OCI-LY7 (cell line): Measurements from ENCODE around the gene SLC41A3. TPM values are rescaled to one million over a fixed set of nuclear protein-coding genes. Genes with fewer than 3 reads are reported as not detected.

Source experiments
- BruUV-seq: library from RNA; stranded (reverse); fragments of 400-500 nt; replicated peaks from 2 replicates; lab custom pipeline; 2021; lab: Mats Ljungman, UMichigan
- CTCF ChIA-PET: fragments of 300-600 bp; sonication (Branson Sonifier 250); formaldehyde crosslinking; loops from one replicate; lab custom pipeline; 2022; ENCODE audit warnings: antibody characterized with exemption; ENCODE audit not compliant: unreplicated experiment; lab: Charles Lee
- POLR2A ChIA-PET: fragments of 300-600 bp; sonication (Branson Sonifier 250); formaldehyde crosslinking; loops from one replicate; lab custom pipeline; 2022; ENCODE audit warnings: antibody characterized with exemption; lab: Charles Lee
- DNase-seq: peaks from one replicate; pipeline ENCODE4 v3.0.0-alpha.2; 2015; ENCODE audit warnings: low spot score
- H2AFZ ChIP-seq: fragments of 200-600 bp; sonication (generic), shearing (Covaris generic); 2 replicates; pipeline ENCODE4 v1.6.1; 2014; ENCODE audit warnings: mild to moderate bottlenecking, antibody characterized with exemption, low read length, moderate library complexity
- H3K27ac ChIP-seq: fragments of 200-600 bp; sonication (generic); 2 replicates; pipeline ENCODE4 v1.5.1; 2014; ENCODE audit warnings: mixed run types, low read depth, mild to moderate bottlenecking, moderate library complexity, low read length, inconsistent platforms; ENCODE audit not compliant: poor library complexity, severe bottlenecking
- H3K36me3 ChIP-seq: fragments of 200-600 bp; sonication (generic); 2 replicates; pipeline ENCODE4 v1.6.1; 2014; ENCODE audit warnings: mild to moderate bottlenecking, antibody characterized with exemption, low read length, moderate library complexity, mixed read lengths; ENCODE audit not compliant: insufficient read depth
- H3K4me1 ChIP-seq: fragments of 200-600 bp; sonication (generic); 2 replicates; pipeline ENCODE4 v1.5.1; 2014; ENCODE audit warnings: mild to moderate bottlenecking, low read length; ENCODE audit not compliant: insufficient read depth, poor library complexity, severe bottlenecking
- H3K4me2 ChIP-seq: fragments of 200-600 bp; sonication (generic); 2 replicates; pipeline ENCODE4 v1.6.1; 2014; ENCODE audit warnings: mild to moderate bottlenecking, low read length
- H3K4me3 ChIP-seq: fragments of 200-600 bp; sonication (generic); 2 replicates; pipeline ENCODE4 v1.5.1; 2014; ENCODE audit warnings: mild to moderate bottlenecking, low read depth, low read length; ENCODE audit not compliant: poor library complexity, severe bottlenecking
- H3K79me2 ChIP-seq: fragments of 200-600 bp; sonication (generic); 2 replicates; pipeline ENCODE4 v1.6.1; 2016; ENCODE audit warnings: low read depth, mild to moderate bottlenecking, low read length, moderate library complexity, mixed read lengths; ENCODE audit not compliant: insufficient read depth
- H3K9me2 ChIP-seq: fragments of 200-600 bp; sonication (generic); 2 replicates; pipeline ENCODE4 v1.6.1; 2016; ENCODE audit warnings: mild to moderate bottlenecking, low read length, mixed read lengths; ENCODE audit not compliant: insufficient read depth
- H3K9me3 ChIP-seq: fragments of 200-600 bp; sonication (generic); 2 replicates; pipeline ENCODE4 v1.6.1; 2014; ENCODE audit warnings: mild to moderate bottlenecking, mixed run types, low read length, mixed read lengths
- H4K20me1 ChIP-seq: fragments of 200-600 bp; sonication (generic); 2 replicates; pipeline ENCODE4 v1.6.1; 2014; ENCODE audit warnings: mild to moderate bottlenecking, antibody characterized with exemption, low read length, moderate library complexity, mixed read lengths; ENCODE audit not compliant: insufficient read depth
- EZH2phosphoT487 ChIP-seq: fragments of 200-600 bp; sonication (generic); IDR thresholded peaks from 2 replicates; pipeline ENCODE4 v1.6.1; 2018; ENCODE audit warnings: low read depth, borderline replicate concordance, mild to moderate bottlenecking, mixed run types, antibody characterized with exemption, low read length, moderate library complexity, mixed read lengths
- intact Hi-C: fragments of 100-400 bp; cut with micrococcal nuclease; formaldehyde crosslinking; loops from one replicate; pipeline ENCODE4 v1.10.0; 2022; ENCODE audit not compliant: unreplicated experiment
- total RNA-seq, 2 experiments: library from RNA; depleted of rRNA in 1 of 2; stranded (reverse); fragments of >200 nt in 1 of 2; shearing (Covaris generic) in 1 of 2; gene quantifications; 2 replicates each; pipeline ENCODE4 v1.2.3, GENCODE V29; 2014 to 2022
- TF ChIP-seq, protein P1 (sequence below): fragments of 200-600 bp; sonication (generic); conservative IDR thresholded peaks from 2 replicates; pipeline ENCODE4 v1.5.1; 2014; ENCODE audit warnings: mild to moderate bottlenecking, antibody characterized with exemption, low read length, moderate library complexity, mixed read lengths

Gene SLC41A3
- total RNA-seq, 2 experiments from 2014 or later = 31.9 to 35.9 TPM

- CTCF ChIA-PET = no interaction called here
- H3K9me2 ChIP-seq = no peaks in the 10 kb centered on the region
- TF ChIP-seq EZH2phosphoT487 = no peak
- TF ChIP-seq, protein P1, sequence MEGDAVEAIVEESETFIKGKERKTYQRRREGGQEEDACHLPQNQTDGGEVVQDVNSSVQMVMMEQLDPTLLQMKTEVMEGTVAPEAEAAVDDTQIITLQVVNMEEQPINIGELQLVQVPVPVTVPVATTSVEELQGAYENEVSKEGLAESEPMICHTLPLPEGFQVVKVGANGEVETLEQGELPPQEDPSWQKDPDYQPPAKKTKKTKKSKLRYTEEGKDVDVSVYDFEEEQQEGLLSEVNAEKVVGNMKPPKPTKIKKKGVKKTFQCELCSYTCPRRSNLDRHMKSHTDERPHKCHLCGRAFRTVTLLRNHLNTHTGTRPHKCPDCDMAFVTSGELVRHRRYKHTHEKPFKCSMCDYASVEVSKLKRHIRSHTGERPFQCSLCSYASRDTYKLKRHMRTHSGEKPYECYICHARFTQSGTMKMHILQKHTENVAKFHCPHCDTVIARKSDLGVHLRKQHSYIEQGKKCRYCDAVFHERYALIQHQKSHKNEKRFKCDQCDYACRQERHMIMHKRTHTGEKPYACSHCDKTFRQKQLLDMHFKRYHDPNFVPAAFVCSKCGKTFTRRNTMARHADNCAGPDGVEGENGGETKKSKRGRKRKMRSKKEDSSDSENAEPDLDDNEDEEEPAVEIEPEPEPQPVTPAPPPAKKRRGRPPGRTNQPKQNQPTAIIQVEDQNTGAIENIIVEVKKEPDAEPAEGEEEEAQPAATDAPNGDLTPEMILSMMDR = no peak
- no peaks in the 10 kb centered on the region for H4K20me1 ChIP-seq
- no TSS peak for BruUV-seq
- no peak overlapping the region for H3K27ac ChIP-seq
- POLR2A ChIA-PET = no interaction called here
- H2AFZ ChIP-seq = no peak overlapping the region
- H3K4me2 ChIP-seq = no peak overlapping the region
- intact Hi-C loops = no loop called here
- no peak overlapping the region for H3K4me3 ChIP-seq
- DNase-seq = no peak
- no peaks in the 10 kb centered on the region for H3K9me3 ChIP-seq
- H3K4me1 ChIP-seq = no peaks in the 10 kb centered on the region
- H3K79me2 ChIP-seq = no peaks in the 10 kb centered on the region
- H3K36me3 ChIP-seq = no peaks in the 10 kb centered on the region
Measured at GRCh38 chr3:126102011-126102410, 18.1 kb upstream of the SLC41A3 start.

DNA sequence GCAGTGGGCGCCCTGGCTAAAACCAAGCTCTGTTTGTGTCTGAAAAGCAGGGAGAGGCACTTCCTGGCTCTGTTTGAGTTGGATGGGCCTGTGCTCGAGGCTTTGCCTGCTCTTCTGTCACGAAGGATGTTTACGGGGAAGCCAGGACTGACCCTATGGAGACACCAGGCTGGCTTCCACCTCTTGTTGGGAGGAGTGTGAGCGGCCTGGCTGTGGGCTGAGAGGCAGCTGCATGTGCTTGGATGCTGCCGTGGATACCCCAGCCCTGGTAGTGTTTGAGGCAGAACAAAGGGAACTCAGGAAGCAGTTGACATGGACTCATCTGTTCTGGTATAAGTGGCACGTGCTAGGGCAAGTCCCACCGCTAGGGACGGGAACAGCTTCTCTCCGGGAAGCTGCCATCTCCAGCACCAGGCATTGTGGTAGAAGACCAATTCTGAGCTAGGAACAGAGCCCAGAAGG is 17.6 kb upstream of the SLC41A3 start:
- no TSS peak for BruUV-seq
- CTCF ChIA-PET = no interaction called here
- Histone ChIP-seq H3K4me1 (no peaks in the 10 kb centered on the region), H4K20me1 (no peaks in the 10 kb centered on the region), H3K4me3 (no peak overlapping the region), H3K9me2 (no peaks in the 10 kb centered on the region), H3K27ac (no peak overlapping the region), H3K4me2 (no peak overlapping the region), H3K79me2 (no peaks in the 10 kb centered on the region), H3K36me3 (no peaks in the 10 kb centered on the region), H2AFZ (no peak overlapping the region), H3K9me3 (no peaks in the 10 kb centered on the region)
- no peak for DNase-seq
- POLR2A ChIA-PET = no interaction called here
- TF ChIP-seq, protein P1 = no peak
- TF ChIP-seq EZH2phosphoT487 = no peak
- intact Hi-C loops = no loop called here

GRCh38 chr3:126100634-126101301 is 16.8 kb upstream of the SLC41A3 start:
- no peaks in the 10 kb centered on the region for H3K36me3 ChIP-seq
- intact Hi-C loops = no loop called here
- no peak overlapping the region for H3K4me3 ChIP-seq
- no peaks in the 10 kb centered on the region for H4K20me1 ChIP-seq
- no peak for DNase-seq
- no peak overlapping the region for H3K27ac ChIP-seq
- H3K4me1 ChIP-seq = no peaks in the 10 kb centered on the region
- CTCF ChIA-PET = no interaction called here
- H3K9me3 ChIP-seq = no peaks in the 10 kb centered on the region
- H3K4me2 ChIP-seq = no peak overlapping the region
- BruUV-seq = no TSS peak
- H2AFZ ChIP-seq = no peak overlapping the region
- no peaks in the 10 kb centered on the region for H3K9me2 ChIP-seq
- POLR2A ChIA-PET = no interaction called here
- TF ChIP-seq, protein P1 = no peak
- TF ChIP-seq EZH2phosphoT487 = no peak
- H3K79me2 ChIP-seq = no peaks in the 10 kb centered on the region
